Measurements from ENCODE around the gene IFI6. TPM values are rescaled to one million over a fixed set of nuclear protein-coding genes. Genes with fewer than 3 reads are reported as not detected.
A peak's percentile ranks its signal among the peaks of the same experiment; 100 is the strongest.

IFI6 gene
- total RNA-seq, 1 experiment from 2014 or later, result 19.4 TPM

GRCh38 chr1:27678747-27679146 is 6.8 kb upstream of the IFI6 start:
- intact Hi-C loops (cut with micrococcal nuclease; ENCODE audit: unreplicated experiment), result no loop called here
- H3K27me3 ChIP-seq (replicated peaks; ENCODE audit: insufficient read depth, low read depth, low read length, poor library complexity), result no peaks in the 10 kb centered on the region
- peaks cover 8% of the 10 kb centered on the region for H3K9me3 ChIP-seq (ENCODE audit: low read depth, low read length, poor library complexity, severe bottlenecking)
- H3K4me1 ChIP-seq (ENCODE audit: insufficient read depth, low read length, poor library complexity, severe bottlenecking), result no peaks in the 10 kb centered on the region
- ChIA-PET CTCF (no interaction called here), POLR2A (ENCODE audit: low non-redundant PET) (no interaction called here)
- H3K4me3 ChIP-seq (ENCODE audit: low read depth, low read length, poor library complexity, severe bottlenecking), result no peak overlapping the region
- BruUV-seq (replicated peaks), result no TSS peak
- no peak overlapping the region for H3K27ac ChIP-seq (ENCODE audit: low read depth, low read length, poor library complexity, severe bottlenecking)
- no peak for DNase-seq (ENCODE audit: low spot score)
- H3K36me3 ChIP-seq (ENCODE audit: insufficient read depth, low read length, poor library complexity, severe bottlenecking), result no peaks in the 10 kb centered on the region
- no peak for TF ChIP-seq CTCF (conservative IDR thresholded peaks at IDR 0.05; ENCODE audit: low read depth, low read length)
- no peak for TF ChIP-seq EZH2 (IDR thresholded peaks at IDR 0.05; ENCODE audit: borderline replicate concordance, low read depth, low read length, poor library complexity, severe bottlenecking)

- BruUV-seq (replicated peaks), result no TSS peak
- ChIA-PET POLR2A (ENCODE audit: low non-redundant PET) (no interaction called here), CTCF (no interaction called here)
- Histone ChIP-seq H3K36me3 (ENCODE audit: insufficient read depth, low read length, poor library complexity, severe bottlenecking) (no peaks in the 10 kb centered on the region), H3K27me3 (replicated peaks; ENCODE audit: insufficient read depth, low read depth, low read length, poor library complexity) (no peaks in the 10 kb centered on the region), H3K27ac (ENCODE audit: low read depth, low read length, poor library complexity, severe bottlenecking) (no peak overlapping the region), H3K9me3 (ENCODE audit: low read depth, low read length, poor library complexity, severe bottlenecking) (peaks cover 8% of the 10 kb centered on the region), H3K4me3 (ENCODE audit: low read depth, low read length, poor library complexity, severe bottlenecking) (no peak overlapping the region), H3K4me1 (ENCODE audit: insufficient read depth, low read length, poor library complexity, severe bottlenecking) (peaks cover 9% of the 10 kb centered on the region)
- no peak for DNase-seq (ENCODE audit: low spot score)
- intact Hi-C loops (cut with micrococcal nuclease; ENCODE audit: unreplicated experiment), result no loop called here
- TF ChIP-seq CTCF (conservative IDR thresholded peaks at IDR 0.05; ENCODE audit: low read depth, low read length) (no peak), EZH2 (IDR thresholded peaks at IDR 0.05; ENCODE audit: borderline replicate concordance, low read depth, low read length, poor library complexity, severe bottlenecking) (no peak)
Measured at GRCh38 chr1:27676410-27676809, 4.4 kb upstream of the IFI6 start.

GRCh38 chr1:27672750-27673112 is 739 bp upstream of the IFI6 start:
- Histone ChIP-seq H3K4me3 (ENCODE audit: low read depth, low read length, poor library complexity, severe bottlenecking) (peak overlapping the region; percentile 40), H3K9me3 (ENCODE audit: low read depth, low read length, poor library complexity, severe bottlenecking) (no peaks in the 10 kb centered on the region), H3K4me1 (ENCODE audit: insufficient read depth, low read length, poor library complexity, severe bottlenecking) (peaks cover 9% of the 10 kb centered on the region), H3K27ac (ENCODE audit: low read depth, low read length, poor library complexity, severe bottlenecking) (peak overlapping the region; percentile 62), H3K36me3 (ENCODE audit: insufficient read depth, low read length, poor library complexity, severe bottlenecking) (no peaks in the 10 kb centered on the region), H3K27me3 (replicated peaks; ENCODE audit: insufficient read depth, low read depth, low read length, poor library complexity) (no peaks in the 10 kb centered on the region)
- no peak for TF ChIP-seq EZH2 (IDR thresholded peaks at IDR 0.05; ENCODE audit: borderline replicate concordance, low read depth, low read length, poor library complexity, severe bottlenecking)
- no peak for TF ChIP-seq CTCF (conservative IDR thresholded peaks at IDR 0.05; ENCODE audit: low read depth, low read length)
- CTCF ChIA-PET, result interaction anchor here (1.1 kb wide), 1 partner anchor 53 kb away, joined by 5 read pairs; the partner anchor contains the start of gene FAM76A
- BruUV-seq (replicated peaks), result no TSS peak
- no peak for DNase-seq (ENCODE audit: low spot score)
- intact Hi-C loops (cut with micrococcal nuclease; ENCODE audit: unreplicated experiment), result no loop called here
- POLR2A ChIA-PET (ENCODE audit: low non-redundant PET), result no interaction called here
